ENCODE data around the gene PPFIA4. TPM values are rescaled to one million over a fixed set of nuclear protein-coding genes. Genes with fewer than 3 reads are reported as not detected.

PPFIA4 gene
- total and polyA plus RNA-seq, 7 donors: 8.3 to 99.8 (median 29.1) TPM

- intact Hi-C loops (cut with DNase I): no loop called here
- H3K9me3 ChIP-seq: no peaks in the 10 kb centered on the region
- 55 to 61% (median 56%) methylated on average over 8 of the region's 8 CpGs for WGBS, 3 donors
- H3K36me3 ChIP-seq (ENCODE audit: insufficient read depth in 1 of 2, low read depth in 1 of 2): peaks cover 0 to 64% of the 10 kb centered on the region in 2 donors
- no peaks in the 10 kb centered on the region for H3K27me3 ChIP-seq (ENCODE audit: insufficient read depth in 3 of 3, low read length in 2 of 3)
- H3K4me3 ChIP-seq: no peak overlapping the region
- H3K4me1 ChIP-seq: peaks cover 28% of the 10 kb centered on the region
- ATAC-seq (no peak), DNase-seq (peak in 1 of 2 donors; percentile 34)
- TF ChIP-seq CTCF (IDR thresholded peaks at IDR 0.05): no peak
- peak overlapping the region; percentile 21 for H3K27ac ChIP-seq
Observed at GRCh38 chr1:203063287-203063686, 37.0 kb downstream of the PPFIA4 start.

- 28 to 57% (median 32%) methylated on average over 7 of the region's 7 CpGs for WGBS, 3 donors
- ATAC-seq: peak; percentile 74 to 85 (median 78)
Observed at GRCh38 chr1:203065191-203065590, 38.9 kb downstream of the PPFIA4 start.

GRCh38 chr1:203065986-203066385 lies 39.7 kb downstream of the PPFIA4 start:
- Histone ChIP-seq H3K27ac (peak overlapping the region; percentile 87), H3K4me1 (peaks cover 55% of the 10 kb centered on the region), H3K4me3 (no peak overlapping the region), H3K27me3 (ENCODE audit: insufficient read depth in 3 of 3, low read length in 2 of 3) (no peaks in the 10 kb centered on the region), H3K36me3 (ENCODE audit: insufficient read depth in 1 of 2, low read depth in 1 of 2) (peaks cover 0 to 44% of the 10 kb centered on the region in 2 donors), H3K9me3 (no peaks in the 10 kb centered on the region)
- WGBS, 3 donors: 47 to 52% (median 47%) methylated on average over 2 of the region's 2 CpGs
- ATAC-seq (no peak), DNase-seq (peak in 1 of 2 donors; percentile 9)
- TF ChIP-seq CTCF (IDR thresholded peaks at IDR 0.05): no peak
- intact Hi-C loops (cut with DNase I): no loop called here

More at GRCh38 chr1:203065191-203065590, 38.9 kb downstream of the PPFIA4 start:
- Histone ChIP-seq H3K4me1 (peaks cover 47% of the 10 kb centered on the region), H3K36me3 (ENCODE audit: insufficient read depth in 1 of 2, low read depth in 1 of 2) (peaks cover 0 to 52% of the 10 kb centered on the region in 2 donors), H3K9me3 (no peaks in the 10 kb centered on the region), H3K27ac (peak overlapping the region; percentile 87), H3K27me3 (ENCODE audit: insufficient read depth in 3 of 3, low read length in 2 of 3) (no peaks in the 10 kb centered on the region), H3K4me3 (no peak overlapping the region)
- peak; percentile 65 to 72 for DNase-seq
- TF ChIP-seq CTCF (IDR thresholded peaks at IDR 0.05): no peak
- intact Hi-C loops (cut with DNase I): no loop called here

- no peak for TF ChIP-seq CTCF (IDR thresholded peaks at IDR 0.05)
- H3K4me1 ChIP-seq: peaks cover 65% of the 10 kb centered on the region
- DNase-seq (peak in 1 of 2 donors; percentile 12), ATAC-seq (no peak)
- no peaks in the 10 kb centered on the region for H3K9me3 ChIP-seq
- peak overlapping the region; percentile 87 for H3K27ac ChIP-seq
- no peak overlapping the region for H3K4me3 ChIP-seq
- intact Hi-C loops (cut with DNase I): no loop called here
- 87 to 98% (median 96%) methylated on average over 3 of the region's 3 CpGs for WGBS, 3 donors
- H3K36me3 ChIP-seq (ENCODE audit: insufficient read depth in 1 of 2, low read depth in 1 of 2): peaks cover 0 to 42% of the 10 kb centered on the region in 2 donors
- H3K27me3 ChIP-seq (ENCODE audit: insufficient read depth in 3 of 3, low read length in 2 of 3): no peaks in the 10 kb centered on the region
Observed at GRCh38 chr1:203066965-203067364, 40.7 kb downstream of the PPFIA4 start.
